GM18951 (cell line): ENCODE data around the gene NPHP4.

Experiments
- POLR2A ChIP-seq: IDR thresholded peaks from 4 replicates; pipeline ENCODE4 v1.6.1; 2011; ENCODE audit warnings: mild to moderate bottlenecking; ENCODE audit not compliant: insufficient read length, insufficient read depth; ENCODE audit errors: extremely low read depth
- in situ Hi-C: fragments of 300-500 bp; cut with MboI; formaldehyde crosslinking; loops from one replicate; pipeline ENCODE4 v1.12.0; 2022; ENCODE audit warnings: low sequenced_read_pairs, mixed read lengths, inconsistent platforms; ENCODE audit not compliant: unreplicated experiment

The NPHP4 gene

DNA sequence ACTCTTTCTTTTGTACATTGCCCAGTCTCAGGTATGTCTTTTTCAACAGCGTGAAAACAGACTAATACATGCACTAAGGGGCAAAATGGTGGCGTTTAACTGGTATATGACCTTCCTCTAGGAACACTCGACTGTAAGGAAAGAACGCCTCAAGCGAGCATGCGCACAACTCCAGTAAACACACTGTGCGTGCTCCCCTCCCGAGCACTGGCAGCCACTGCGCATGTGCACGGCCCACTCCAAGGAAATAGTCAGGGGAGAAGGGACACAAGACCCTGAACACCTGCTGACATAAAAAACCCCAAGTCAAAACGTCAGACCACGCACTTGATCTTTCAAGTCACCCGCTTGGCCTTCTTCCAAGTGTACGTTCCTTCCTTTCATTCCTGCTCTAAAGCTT, 173.5 kb downstream of the NPHP4 start:
- no peak for TF ChIP-seq POLR2A
- in situ Hi-C loops: no loop called here

- TF ChIP-seq POLR2A: no peak
- in situ Hi-C loops: no loop called here
Measured at GRCh38 chr1:5815716-5816115, 176.5 kb downstream of the NPHP4 start.

DNA sequence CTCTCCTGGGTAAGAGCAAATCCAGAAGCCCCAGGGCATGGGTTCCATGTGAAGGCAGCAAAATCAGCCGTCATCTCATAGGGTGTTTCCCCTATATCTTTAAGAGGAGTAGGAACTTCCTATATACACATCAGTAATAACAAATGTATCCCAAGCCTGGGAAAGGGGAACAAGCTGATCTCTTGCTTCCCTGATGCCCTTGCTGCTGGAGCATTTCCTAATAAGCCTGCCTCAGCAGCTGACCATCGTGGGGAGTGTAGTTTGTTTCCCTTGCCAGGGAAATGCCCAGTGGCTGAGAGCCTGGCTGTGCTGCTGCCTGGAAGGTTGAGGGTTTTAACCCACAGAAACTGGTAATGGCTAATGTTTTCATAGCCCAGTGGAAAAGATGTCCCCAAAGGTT, 177.0 kb downstream of the NPHP4 start:
- in situ Hi-C loops: no loop called here
- TF ChIP-seq POLR2A: no peak

- in situ Hi-C loops: no loop called here
- TF ChIP-seq POLR2A: no peak
Measured at GRCh38 chr1:5814046-5814619, 178.1 kb downstream of the NPHP4 start.

- TF ChIP-seq POLR2A: no peak
- in situ Hi-C loops: no loop called here
Measured at GRCh38 chr1:5813480-5813879, 178.7 kb downstream of the NPHP4 start.
